Parathyroid adenoma (tissue), 2 donors: Measurements from ENCODE around the gene CLK2.
A peak's percentile ranks its signal among the peaks of the same experiment; 100 is the strongest.

Source experiments
- H2AFZ ChIP-seq: fragments of 300-600 bp; sonication (generic); one replicate; pipeline ENCODE4 v1.7.0; 2017; ENCODE audit warnings: antibody characterized with exemption, mild to moderate bottlenecking
- H3K27ac ChIP-seq: fragments of 300-600 bp; sonication (generic); one replicate; pipeline ENCODE4 v1.7.0; 2017
- H3K27me3 ChIP-seq: fragments of 300-600 bp; sonication (generic); one replicate; pipeline ENCODE4 v1.7.0; 2017; ENCODE audit warnings: low read length; ENCODE audit not compliant: control insufficient read depth, insufficient read depth
- H3K36me3 ChIP-seq: fragments of 300-600 bp; sonication (generic); one replicate; pipeline ENCODE4 v1.7.0; 2017; ENCODE audit warnings: low read length; ENCODE audit not compliant: control insufficient read depth, insufficient read depth
- H3K4me1 ChIP-seq: fragments of 300-600 bp; sonication (generic); one replicate; pipeline ENCODE4 v1.7.0; 2017; ENCODE audit warnings: control low read depth
- H3K4me2 ChIP-seq: fragments of 300-600 bp; sonication (generic); one replicate; pipeline ENCODE4 v1.7.0; 2017; ENCODE audit warnings: low read length
- H3K4me3 ChIP-seq: fragments of 300-600 bp; sonication (generic); one replicate; pipeline ENCODE4 v1.7.0; 2017; ENCODE audit warnings: low read depth, low read length
- H3K79me2 ChIP-seq: fragments of 300-600 bp; sonication (generic); one replicate; pipeline ENCODE4 v1.7.0; 2017; ENCODE audit warnings: control low read depth
- H3K9ac ChIP-seq: fragments of 300-600 bp; sonication (generic); one replicate; pipeline ENCODE4 v1.7.0; 2017; ENCODE audit warnings: mild to moderate bottlenecking
- H3K9me3 ChIP-seq: fragments of 300-600 bp; sonication (generic); one replicate; pipeline ENCODE4 v1.7.0; 2017; ENCODE audit warnings: low read length; ENCODE audit not compliant: control insufficient read depth
- CTCF ChIP-seq: fragments of 300-600 bp; sonication (generic); IDR thresholded peaks from one replicate; pipeline ENCODE4 v1.7.0; 2017; ENCODE audit warnings: antibody characterized with exemption, mild to moderate bottlenecking
- donor health status: primary hyperparathyroidism.

Gene CLK2

GRCh38 chr1:155253208-155253607 is 20.1 kb downstream of the CLK2 start:
- no peaks in the 10 kb centered on the region for H3K79me2 ChIP-seq
- no peak overlapping the region for H2AFZ ChIP-seq
- H3K36me3 ChIP-seq: no peaks in the 10 kb centered on the region
- H3K9me3 ChIP-seq: no peaks in the 10 kb centered on the region
- H3K4me2 ChIP-seq: no peak overlapping the region
- H3K27ac ChIP-seq: no peak overlapping the region
- H3K4me3 ChIP-seq: no peak overlapping the region
- no peaks in the 10 kb centered on the region for H3K27me3 ChIP-seq
- peaks cover 4% of the 10 kb centered on the region for H3K4me1 ChIP-seq
- no peak overlapping the region for H3K9ac ChIP-seq
- no peak for TF ChIP-seq CTCF

- H3K9ac ChIP-seq: no peak overlapping the region
- H2AFZ ChIP-seq: no peak overlapping the region
- H3K4me3 ChIP-seq: no peak overlapping the region
- no peak for TF ChIP-seq CTCF
- H3K9me3 ChIP-seq: no peaks in the 10 kb centered on the region
- no peaks in the 10 kb centered on the region for H3K79me2 ChIP-seq
- H3K36me3 ChIP-seq: no peaks in the 10 kb centered on the region
- H3K4me2 ChIP-seq: no peak overlapping the region
- H3K27ac ChIP-seq: no peak overlapping the region
- no peaks in the 10 kb centered on the region for H3K27me3 ChIP-seq
- peaks cover 4% of the 10 kb centered on the region for H3K4me1 ChIP-seq
Measured at GRCh38 chr1:155251566-155251965, 21.7 kb downstream of the CLK2 start.

- Histone ChIP-seq H3K4me1 (peaks cover 4% of the 10 kb centered on the region), H3K36me3 (no peaks in the 10 kb centered on the region), H3K27me3 (no peaks in the 10 kb centered on the region), H3K79me2 (no peaks in the 10 kb centered on the region), H3K27ac (no peak overlapping the region), H2AFZ (peak overlapping the region; percentile 50), H3K9me3 (no peaks in the 10 kb centered on the region), H3K4me2 (no peak overlapping the region), H3K4me3 (no peak overlapping the region), H3K9ac (no peak overlapping the region)
- peak; percentile 96 for TF ChIP-seq CTCF
Measured at GRCh38 chr1:155250633-155251449, 22.5 kb downstream of the CLK2 start.

GRCh38 chr1:155250246-155250632 is 23.1 kb downstream of the CLK2 start:
- H2AFZ ChIP-seq: no peak overlapping the region
- no peaks in the 10 kb centered on the region for H3K9me3 ChIP-seq
- H3K36me3 ChIP-seq: no peaks in the 10 kb centered on the region
- no peaks in the 10 kb centered on the region for H3K27me3 ChIP-seq
- no peak overlapping the region for H3K4me3 ChIP-seq
- H3K27ac ChIP-seq: no peak overlapping the region
- H3K79me2 ChIP-seq: no peaks in the 10 kb centered on the region
- no peak overlapping the region for H3K9ac ChIP-seq
- peaks cover 4% of the 10 kb centered on the region for H3K4me1 ChIP-seq
- no peak overlapping the region for H3K4me2 ChIP-seq
- no peak for TF ChIP-seq CTCF
